ENCODE data around the gene INSR. TPM values are rescaled to one million over a fixed set of nuclear protein-coding genes. Genes with fewer than 3 reads are reported as not detected.

Gene INSR
- polyA plus RNA-seq, 2 of the 4 experiments (the other 2 are of a cell fraction): 1.8 to 3.3 TPM

GRCh38 chr19:7247155-7247554, 47.1 kb downstream of the INSR start (continued):
- TF ChIP-seq HOXA7 (CRISPR knock-in tag; IDR thresholded peaks at IDR 0.05): no peak
- no peak for TF ChIP-seq KDM5A (IDR thresholded peaks at IDR 0.05)
- TF ChIP-seq HOXB5 (CRISPR knock-in tag; IDR thresholded peaks at IDR 0.05): no peak
- TF ChIP-seq BHLHE40 (IDR thresholded peaks at IDR 0.05; ENCODE audit: low read depth, low read length): no peak
- no peak for TF ChIP-seq ZSCAN20 (CRISPR knock-in tag; IDR thresholded peaks at IDR 0.05)
- no peak for TF ChIP-seq ATOH8 (CRISPR knock-in tag; IDR thresholded peaks at IDR 0.05; ENCODE audit: low read depth)
- no peak for TF ChIP-seq RNF2 (IDR thresholded peaks at IDR 0.05; ENCODE audit: borderline replicate concordance, low read depth)
- TF ChIP-seq CHD4 (IDR thresholded peaks at IDR 0.05; ENCODE audit: borderline replicate concordance): no peak

GRCh38 chr19:7246601-7247000, 47.6 kb downstream of the INSR start:
- peaks cover 8% of the 10 kb centered on the region; the same call in 2 of the 3 replicates for H3K9me3 ChIP-seq
- no peak overlapping the region for H3K4me2 ChIP-seq
- ChIA-PET CTCF (interaction anchor here (1.6 kb wide), 1 partner anchor 11 kb away, joined by 4 read pairs; no protein-coding TSS in a partner anchor), POLR2A (no interaction called here)
- TF ChIP-seq KDM1A (IDR thresholded peaks at IDR 0.05; ENCODE audit: low read depth) (peak; percentile 29; the same call in 1 of the 2 replicates), MAZ (IDR thresholded peaks at IDR 0.05; ENCODE audit: borderline replicate concordance, low read depth, low read length) (no peak)
- no peak overlapping the region for H3K4me3 ChIP-seq
- H3K27ac ChIP-seq: no peak overlapping the region
- no peaks in the 10 kb centered on the region for H3K4me1 ChIP-seq
- DNase-seq (ENCODE audit: low read depth in 1 of 2, low spot score in 1 of 2) (no peak), FAIRE-seq (no peak), ATAC-seq (no peak)
- WGBS (ENCODE audit: missing lambda C conversion rate): 59% methylated on average over 2 of the region's 2 CpGs

- peaks cover 12% of the 10 kb centered on the region; the same call in 2 of the 3 replicates for H3K9me3 ChIP-seq
- 90% methylated on average over 9 of the region's 9 CpGs for WGBS (ENCODE audit: missing lambda C conversion rate)
- DNase-seq (ENCODE audit: low read depth in 1 of 2, low spot score in 1 of 2) (no peak), FAIRE-seq (no peak), ATAC-seq (no peak)
- H3K4me1 ChIP-seq: no peaks in the 10 kb centered on the region
- no peak overlapping the region for H3K4me2 ChIP-seq
- H3K4me3 ChIP-seq: no peak overlapping the region
- no peak overlapping the region for H3K27ac ChIP-seq
- TF ChIP-seq HOXB5 (CRISPR knock-in tag; IDR thresholded peaks at IDR 0.05) (no peak), RFX5 (IDR thresholded peaks at IDR 0.05) (no peak), HMGXB4 (CRISPR knock-in tag; IDR thresholded peaks at IDR 0.05; ENCODE audit: borderline replicate concordance) (no peak), RCOR1 (IDR thresholded peaks at IDR 0.05; ENCODE audit: low read depth, low read length) (no peak), ELK1 (IDR thresholded peaks at IDR 0.05; ENCODE audit: low read depth, low read length) (no peak), GATA3 (IDR thresholded peaks at IDR 0.05; ENCODE audit: borderline replicate concordance) (no peak), HOXA7 (CRISPR knock-in tag; IDR thresholded peaks at IDR 0.05) (no peak), PBX3 (IDR thresholded peaks at IDR 0.05) (no peak), MAX (IDR thresholded peaks at IDR 0.05) (no peak), SMC3 (IDR thresholded peaks at IDR 0.05) (no peak), KDM1A (IDR thresholded peaks at IDR 0.05; ENCODE audit: low read depth) (no peak), JUNB (IDR thresholded peaks at IDR 0.05) (no peak), HOXB13 (CRISPR knock-in tag; IDR thresholded peaks at IDR 0.05; ENCODE audit: low read depth) (no peak), ZFP36 (IDR thresholded peaks at IDR 0.05; ENCODE audit: borderline replicate concordance, partially characterized antibody) (no peak), ZC3H11A (IDR thresholded peaks at IDR 0.05) (no peak), NR3C1 (IDR thresholded peaks at IDR 0.05) (no peak), ZSCAN20 (CRISPR knock-in tag; IDR thresholded peaks at IDR 0.05) (no peak), EHF (CRISPR knock-in tag; IDR thresholded peaks at IDR 0.05) (no peak), KDM5A (IDR thresholded peaks at IDR 0.05) (no peak)
- POLR2A ChIA-PET: no interaction called here
- CTCF ChIA-PET: no interaction called here
Measured at GRCh38 chr19:7242601-7243258, 51.5 kb downstream of the INSR start.

Measured in A549 (cell line).